Measurements from ENCODE around the gene SMYD4. TPM values are rescaled to one million over a fixed set of nuclear protein-coding genes. Genes with fewer than 3 reads are reported as not detected.

Gene SMYD4
- polyA plus RNA-seq, 1 experiment, result 4.5 TPM

GRCh38 chr17:1750628-1751027 is 79.1 kb downstream of the SMYD4 start:
- no peaks in the 10 kb centered on the region for H3K36me3 ChIP-seq (ENCODE audit: control insufficient read depth, insufficient read depth, low read length)
- TF ChIP-seq CTCF (IDR thresholded peaks at IDR 0.05; ENCODE audit: insufficient read depth, low read depth, low read length), result no peak
- ChIA-PET CTCF (no interaction called here), POLR2A (interaction anchor here (0.7 kb wide), 1 partner anchor 12 kb away, joined by 3 read pairs; no protein-coding TSS in a partner anchor)
- H3K27me3 ChIP-seq (ENCODE audit: control insufficient read depth, insufficient read depth, low read length), result no peaks in the 10 kb centered on the region; the same call in 1 of the 2 replicates
- H3K4me3 ChIP-seq (ENCODE audit: low read depth, low read length), result no peak overlapping the region
- no peak for DNase-seq (ENCODE audit: low read depth)

DNA sequence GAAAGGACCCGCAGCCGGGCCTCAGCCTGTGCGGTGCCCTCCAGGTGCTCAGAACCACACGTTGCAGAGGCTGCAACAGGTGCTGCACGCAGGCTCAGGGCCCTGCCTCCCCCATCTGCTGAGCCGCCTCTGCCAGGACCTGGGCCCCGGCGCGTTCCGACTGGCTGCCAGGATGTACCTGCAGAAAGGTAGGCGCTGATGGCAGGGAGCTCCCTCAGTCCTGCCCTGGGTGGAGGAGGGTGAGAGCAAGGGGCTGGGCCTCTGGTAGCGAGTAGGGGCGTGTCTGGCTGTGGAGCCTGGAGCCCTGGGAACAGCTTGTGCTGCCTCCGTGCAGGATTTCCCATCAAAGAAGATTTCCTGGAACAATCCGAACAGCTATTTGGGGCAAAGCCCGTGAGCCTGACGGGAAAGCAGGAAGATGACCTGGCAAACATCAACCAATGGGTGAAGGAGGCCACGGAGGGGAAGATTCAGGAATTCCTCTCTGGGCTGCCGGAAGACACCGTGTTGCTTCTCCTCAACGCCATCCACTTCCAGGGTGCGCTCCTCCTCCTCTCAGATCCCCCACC is 82.6 kb downstream of the SMYD4 start:
- Histone ChIP-seq H3K4me3 (ENCODE audit: low read depth, low read length) (no peak overlapping the region), H3K27me3 (ENCODE audit: control insufficient read depth, insufficient read depth, low read length) (no peaks in the 10 kb centered on the region), H3K36me3 (ENCODE audit: control insufficient read depth, insufficient read depth, low read length) (no peaks in the 10 kb centered on the region)
- ChIA-PET POLR2A (no interaction called here), CTCF (interaction anchor here (0.6 kb wide), 1 partner anchor 17 kb away, joined by 3 read pairs; no protein-coding TSS in a partner anchor)
- DNase-seq (ENCODE audit: low read depth), result no peak
- TF ChIP-seq CTCF (IDR thresholded peaks at IDR 0.05; ENCODE audit: insufficient read depth, low read depth, low read length), result no peak

DNA sequence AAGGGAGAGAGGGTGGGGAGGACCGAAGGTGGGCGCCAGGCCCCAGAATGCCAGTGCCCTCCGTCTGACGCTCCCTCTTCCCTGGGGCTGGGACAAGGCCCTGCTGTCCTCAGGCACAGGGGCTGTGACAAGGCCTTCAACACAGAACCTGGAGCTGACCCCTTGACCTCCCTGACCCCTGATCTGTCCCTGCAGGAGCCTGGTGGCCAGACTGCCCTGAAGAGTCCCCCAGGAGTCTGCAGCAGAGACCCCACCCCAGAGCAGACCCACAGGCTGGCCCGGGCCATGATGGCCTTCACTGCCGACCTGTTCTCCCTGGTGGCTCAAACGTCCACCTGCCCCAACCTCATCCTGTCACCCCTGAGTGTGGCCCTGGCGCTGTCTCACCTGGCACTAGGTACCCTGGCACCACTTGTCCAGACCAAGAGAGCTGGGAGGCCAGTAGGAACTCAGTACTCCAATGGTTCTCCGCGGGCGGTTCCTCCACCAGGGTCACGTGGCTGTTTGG is 84.1 kb downstream of the SMYD4 start:
- Histone ChIP-seq H3K36me3 (ENCODE audit: control insufficient read depth, insufficient read depth, low read length) (no peaks in the 10 kb centered on the region), H3K27me3 (ENCODE audit: control insufficient read depth, insufficient read depth, low read length) (no peaks in the 10 kb centered on the region), H3K4me3 (ENCODE audit: low read depth, low read length) (no peak overlapping the region)
- ChIA-PET POLR2A (no interaction called here), CTCF (no interaction called here)
- DNase-seq (ENCODE audit: low read depth), result no peak
- TF ChIP-seq CTCF (IDR thresholded peaks at IDR 0.05; ENCODE audit: insufficient read depth, low read depth, low read length), result no peak

DNA sequence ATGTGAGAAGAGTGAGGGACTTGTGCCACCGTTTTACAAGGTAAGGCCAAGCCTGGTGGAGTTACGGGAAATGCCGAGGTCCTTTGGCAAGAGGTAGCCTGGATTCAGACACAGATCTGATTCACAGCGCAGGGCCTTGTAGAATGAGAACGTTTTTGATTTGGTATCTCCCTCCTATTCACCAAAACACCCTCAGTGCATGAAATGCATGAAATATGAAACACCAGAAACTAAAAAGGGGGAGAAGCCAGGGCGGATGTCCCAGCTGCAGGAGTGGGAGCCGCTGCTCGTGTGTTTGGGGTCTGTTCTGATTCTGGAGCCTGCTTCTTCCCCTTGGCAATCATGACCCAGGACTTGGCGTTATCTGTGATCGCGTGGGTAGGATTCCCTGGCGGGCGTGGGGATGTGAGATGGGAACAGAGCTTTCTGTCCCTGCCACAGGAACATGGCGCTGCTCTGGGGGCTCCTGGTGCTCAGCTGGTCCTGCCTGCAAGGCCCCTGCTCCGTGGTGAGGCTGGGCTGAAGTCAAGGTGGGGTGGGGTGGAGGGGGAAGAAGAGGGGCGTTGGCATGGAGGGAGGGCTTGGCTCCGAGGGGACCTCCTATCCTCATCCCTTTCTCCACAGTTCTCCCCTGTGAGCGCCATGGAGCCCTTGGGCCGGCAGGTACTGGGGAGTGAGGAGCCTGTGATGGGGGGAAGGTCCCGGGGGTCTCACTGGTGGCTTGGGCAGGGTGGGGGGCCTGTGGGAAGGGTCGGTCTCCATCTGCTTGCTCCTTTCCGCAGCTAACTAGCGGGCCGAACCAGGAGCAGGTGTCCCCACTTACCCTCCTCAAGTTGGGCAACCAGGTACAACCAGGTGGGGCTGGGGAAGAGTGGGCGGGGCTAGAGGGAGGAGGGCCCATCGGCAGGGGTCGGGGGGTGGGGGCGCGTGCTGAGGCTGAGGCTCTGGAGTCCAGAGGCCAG is 84.9 kb downstream of the SMYD4 start:
- no peak for TF ChIP-seq CTCF (IDR thresholded peaks at IDR 0.05; ENCODE audit: insufficient read depth, low read depth, low read length)
- no peaks in the 10 kb centered on the region for H3K36me3 ChIP-seq (ENCODE audit: control insufficient read depth, insufficient read depth, low read length)
- POLR2A ChIA-PET, result no interaction called here
- CTCF ChIA-PET, result no interaction called here
- H3K27me3 ChIP-seq (ENCODE audit: control insufficient read depth, insufficient read depth, low read length), result no peaks in the 10 kb centered on the region
- no peak for DNase-seq (ENCODE audit: low read depth)
- H3K4me3 ChIP-seq (ENCODE audit: low read depth, low read length), result no peak overlapping the region

DNA sequence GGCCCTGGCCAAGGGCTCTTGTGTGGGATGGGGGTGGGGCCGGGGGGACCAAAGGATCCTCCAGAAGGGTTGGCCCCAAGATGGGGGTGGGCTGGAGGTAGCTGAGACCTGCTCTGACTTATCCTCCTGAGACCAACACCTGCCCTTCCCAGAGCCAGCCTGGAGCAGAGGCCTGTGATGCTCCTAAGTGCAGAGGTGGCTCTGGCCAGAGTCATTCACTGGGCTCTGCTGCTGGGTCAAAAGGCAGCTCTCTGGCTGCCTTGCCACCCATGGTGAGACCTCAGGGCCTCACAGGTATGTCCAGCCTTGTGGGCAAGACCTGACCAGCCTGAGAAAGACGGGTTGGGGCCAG is 86.6 kb downstream of the SMYD4 start:
- Histone ChIP-seq H3K36me3 (ENCODE audit: control insufficient read depth, insufficient read depth, low read length) (no peaks in the 10 kb centered on the region), H3K27me3 (ENCODE audit: control insufficient read depth, insufficient read depth, low read length) (no peaks in the 10 kb centered on the region), H3K4me3 (ENCODE audit: low read depth, low read length) (no peak overlapping the region)
- CTCF ChIA-PET, result no interaction called here
- POLR2A ChIA-PET, result no interaction called here
- DNase-seq (ENCODE audit: low read depth), result no peak
- no peak for TF ChIP-seq CTCF (IDR thresholded peaks at IDR 0.05; ENCODE audit: insufficient read depth, low read depth, low read length)

Measured in BJ (cell line).